ENCODE measurements around the gene ADO.

ADO gene
- 22.1 to 31.5 (median 23.8) reads per million in 3 donors for total RNA-seq

DNA sequence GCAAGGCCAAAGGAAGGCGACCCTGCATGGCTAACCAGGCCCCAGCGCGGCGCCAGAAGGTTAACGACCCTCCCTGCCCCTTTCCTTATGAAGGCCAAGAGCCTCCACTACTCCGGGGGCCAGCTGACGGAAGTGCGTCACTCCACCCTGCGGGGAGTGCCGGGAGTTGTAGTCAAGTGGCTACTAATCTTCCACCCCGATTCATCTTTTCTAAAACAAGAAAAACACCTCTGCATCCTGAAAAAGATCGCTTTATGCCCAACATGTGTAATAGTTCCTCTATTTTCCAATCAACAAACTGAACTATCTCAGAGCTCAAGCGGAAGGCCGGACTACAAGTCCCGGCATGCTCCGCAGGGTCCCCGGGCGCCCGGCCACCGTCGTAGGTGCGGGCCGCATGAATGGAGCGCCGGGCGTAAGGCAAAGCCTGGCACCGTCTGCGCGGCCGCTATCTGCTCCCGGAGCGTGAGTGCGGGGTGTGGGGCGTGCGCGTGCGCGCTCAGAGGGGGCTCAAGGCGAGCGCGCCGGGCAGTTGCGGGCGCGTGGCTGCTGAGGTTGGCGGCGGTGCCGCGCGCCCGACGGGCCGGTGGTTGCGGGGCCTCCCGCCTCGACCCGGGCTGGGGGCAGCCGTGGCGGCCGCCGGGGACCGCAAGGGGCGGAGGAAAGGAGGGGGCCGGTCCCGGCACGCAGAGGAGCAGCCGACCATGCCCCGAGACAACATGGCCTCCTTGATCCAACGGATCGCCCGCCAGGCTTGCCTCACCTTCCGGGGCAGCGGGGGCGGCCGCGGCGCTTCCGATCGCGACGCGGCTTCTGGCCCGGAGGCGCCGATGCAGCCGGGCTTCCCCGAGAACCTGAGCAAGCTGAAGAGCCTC, at the start of gene ADO:
ADO (plus strand) TSS at position 365 of the 875 bp plus-strand sequence; CDS start at position 705, 340 bp downstream.
- no peaks in the 10 kb centered on the region for H3K36me3 ChIP-seq (ENCODE audit: control insufficient read depth, insufficient read depth, low read length)
- no peaks in the 10 kb centered on the region for H3K27me3 ChIP-seq (replicated peaks; ENCODE audit: control insufficient read depth, insufficient read depth, low read length, poor library complexity, severe bottlenecking)
- no peaks in the 10 kb centered on the region for H3K9me3 ChIP-seq (ENCODE audit: control insufficient read depth, low read length)
- H3K27ac ChIP-seq (ENCODE audit: insufficient read depth, low read length, poor library complexity, severe bottlenecking), result peak within 1 kb of the TSS; percentile 94
- H3K4me3 ChIP-seq (ENCODE audit: insufficient read depth, low read depth, low read length, poor library complexity, severe bottlenecking), result peak within 1 kb of the TSS; percentile 88
- peaks cover 21% of the 10 kb centered on the region for H3K4me1 ChIP-seq (ENCODE audit: control insufficient read depth, insufficient read depth, low read length, poor library complexity, severe bottlenecking)
- peak; percentile 58 to 69 (median 69) for DNase-seq

DNA sequence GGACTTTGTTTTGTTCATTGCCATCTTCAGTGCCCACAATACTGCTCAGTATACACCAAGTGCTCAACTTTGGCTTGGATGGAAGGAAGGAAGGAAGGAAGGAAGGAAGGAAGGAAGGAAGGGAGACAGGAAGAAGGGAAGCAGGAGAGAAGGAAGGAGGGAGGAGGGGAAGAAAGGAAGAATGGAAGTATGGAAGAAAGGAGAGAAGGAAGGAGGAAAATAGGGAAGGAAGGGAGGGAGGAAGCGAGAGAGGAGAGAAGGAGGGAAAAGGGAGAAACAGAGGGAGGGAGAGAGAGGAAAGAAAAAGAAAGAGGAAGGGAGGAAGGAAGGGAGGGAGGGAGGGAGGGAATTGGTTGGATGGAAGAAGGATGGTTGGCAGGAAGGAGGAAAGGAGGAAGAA, 49.6 kb upstream of the ADO start:
- peaks cover 9% of the 10 kb centered on the region for H3K4me1 ChIP-seq (ENCODE audit: control insufficient read depth, insufficient read depth, low read length, poor library complexity, severe bottlenecking)
- no peak overlapping the region for H3K27ac ChIP-seq (ENCODE audit: insufficient read depth, low read length, poor library complexity, severe bottlenecking)
- DNase-seq, result no peak
- no peaks in the 10 kb centered on the region for H3K9me3 ChIP-seq (ENCODE audit: control insufficient read depth, low read length)
- no peaks in the 10 kb centered on the region for H3K27me3 ChIP-seq (replicated peaks; ENCODE audit: control insufficient read depth, insufficient read depth, low read length, poor library complexity, severe bottlenecking)
- H3K36me3 ChIP-seq (ENCODE audit: control insufficient read depth, insufficient read depth, low read length), result no peaks in the 10 kb centered on the region
- no peak overlapping the region for H3K4me3 ChIP-seq (ENCODE audit: insufficient read depth, low read depth, low read length, poor library complexity, severe bottlenecking)

GRCh38 chr10:62755662-62756653, 48.6 kb upstream of the ADO start:
- Histone ChIP-seq H3K36me3 (ENCODE audit: control insufficient read depth, insufficient read depth, low read length) (no peaks in the 10 kb centered on the region), H3K4me1 (ENCODE audit: control insufficient read depth, insufficient read depth, low read length, poor library complexity, severe bottlenecking) (peaks cover 9% of the 10 kb centered on the region), H3K9me3 (ENCODE audit: control insufficient read depth, low read length) (no peaks in the 10 kb centered on the region), H3K27ac (ENCODE audit: insufficient read depth, low read length, poor library complexity, severe bottlenecking) (no peak overlapping the region), H3K4me3 (ENCODE audit: insufficient read depth, low read depth, low read length, poor library complexity, severe bottlenecking) (no peak overlapping the region), H3K27me3 (replicated peaks; ENCODE audit: control insufficient read depth, insufficient read depth, low read length, poor library complexity, severe bottlenecking) (no peaks in the 10 kb centered on the region)
- DNase-seq, result no peak

DNA sequence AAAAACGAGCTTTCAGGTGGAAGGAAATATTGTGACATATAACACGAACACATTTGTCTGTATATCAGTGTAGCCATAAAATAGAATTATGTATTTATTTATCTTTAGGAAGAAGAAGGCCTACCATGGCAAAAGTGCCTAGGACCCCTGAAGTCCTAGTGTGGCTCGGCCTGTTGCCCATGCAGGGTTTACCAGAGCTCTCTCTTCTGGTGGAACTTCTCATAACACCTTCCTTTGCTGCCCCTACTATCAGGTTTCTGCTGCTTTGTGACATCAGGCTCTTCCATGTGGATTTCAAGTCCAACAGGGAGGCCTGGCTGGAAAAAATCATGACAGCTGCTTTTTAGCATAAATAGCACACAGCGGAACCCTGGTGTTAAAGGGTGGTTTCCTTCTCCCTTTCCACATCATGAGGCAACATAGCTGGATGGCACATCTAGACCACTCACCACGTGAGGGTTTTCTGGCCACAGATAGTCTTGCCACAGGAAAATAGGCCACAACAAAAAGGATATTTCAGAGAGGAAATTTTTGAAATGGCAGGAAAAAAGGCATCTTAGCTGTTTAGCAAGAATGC, 44.8 kb upstream of the ADO start:
- H3K36me3 ChIP-seq (ENCODE audit: control insufficient read depth, insufficient read depth, low read length), result no peaks in the 10 kb centered on the region
- H3K4me3 ChIP-seq (ENCODE audit: insufficient read depth, low read depth, low read length, poor library complexity, severe bottlenecking), result no peak overlapping the region
- no peak overlapping the region for H3K27ac ChIP-seq (ENCODE audit: insufficient read depth, low read length, poor library complexity, severe bottlenecking)
- H3K4me1 ChIP-seq (ENCODE audit: control insufficient read depth, insufficient read depth, low read length, poor library complexity, severe bottlenecking), result peaks cover 9% of the 10 kb centered on the region
- no peaks in the 10 kb centered on the region for H3K27me3 ChIP-seq (replicated peaks; ENCODE audit: control insufficient read depth, insufficient read depth, low read length, poor library complexity, severe bottlenecking)
- no peaks in the 10 kb centered on the region for H3K9me3 ChIP-seq (ENCODE audit: control insufficient read depth, low read length)
- DNase-seq, result no peak

- no peak overlapping the region for H3K27ac ChIP-seq (ENCODE audit: insufficient read depth, low read length, poor library complexity, severe bottlenecking)
- H3K36me3 ChIP-seq (ENCODE audit: control insufficient read depth, insufficient read depth, low read length), result no peaks in the 10 kb centered on the region
- H3K4me1 ChIP-seq (ENCODE audit: control insufficient read depth, insufficient read depth, low read length, poor library complexity, severe bottlenecking), result peaks cover 7% of the 10 kb centered on the region
- H3K4me3 ChIP-seq (ENCODE audit: insufficient read depth, low read depth, low read length, poor library complexity, severe bottlenecking), result no peak overlapping the region
- DNase-seq, result no peak
- no peaks in the 10 kb centered on the region for H3K27me3 ChIP-seq (replicated peaks; ENCODE audit: control insufficient read depth, insufficient read depth, low read length, poor library complexity, severe bottlenecking)
- no peaks in the 10 kb centered on the region for H3K9me3 ChIP-seq (ENCODE audit: control insufficient read depth, low read length)
These were observed 44.1 kb upstream of the ADO start for GRCh38 chr10:62760401-62760800.

DNA sequence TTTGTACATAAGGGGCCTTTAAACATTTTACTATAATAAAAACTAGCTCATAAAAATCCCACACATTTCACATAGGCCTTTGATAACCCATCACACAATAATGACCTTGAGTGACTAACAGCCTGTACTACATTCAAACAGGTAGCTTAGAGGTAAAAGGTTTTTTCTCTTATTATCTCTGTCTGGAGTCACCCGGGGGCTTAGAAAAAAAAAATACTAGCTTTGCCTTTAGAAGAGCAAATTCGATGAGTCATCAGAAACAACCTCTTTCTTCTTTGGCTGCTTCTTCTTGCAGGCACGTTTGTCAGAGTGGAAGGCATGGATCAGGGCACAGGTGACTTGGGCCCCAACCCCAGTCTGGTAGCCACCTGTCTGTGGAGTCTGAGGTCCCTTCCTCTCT, 43.4 kb upstream of the ADO start:
- Histone ChIP-seq H3K27me3 (replicated peaks; ENCODE audit: control insufficient read depth, insufficient read depth, low read length, poor library complexity, severe bottlenecking) (no peaks in the 10 kb centered on the region), H3K36me3 (ENCODE audit: control insufficient read depth, insufficient read depth, low read length) (no peaks in the 10 kb centered on the region), H3K4me1 (ENCODE audit: control insufficient read depth, insufficient read depth, low read length, poor library complexity, severe bottlenecking) (peaks cover 7% of the 10 kb centered on the region), H3K27ac (ENCODE audit: insufficient read depth, low read length, poor library complexity, severe bottlenecking) (no peak overlapping the region), H3K4me3 (ENCODE audit: insufficient read depth, low read depth, low read length, poor library complexity, severe bottlenecking) (no peak overlapping the region), H3K9me3 (ENCODE audit: control insufficient read depth, low read length) (no peaks in the 10 kb centered on the region)
- no peak for DNase-seq

- Histone ChIP-seq H3K4me1 (ENCODE audit: control insufficient read depth, insufficient read depth, low read length, poor library complexity, severe bottlenecking) (peaks cover 2% of the 10 kb centered on the region), H3K27me3 (replicated peaks; ENCODE audit: control insufficient read depth, insufficient read depth, low read length, poor library complexity, severe bottlenecking) (no peaks in the 10 kb centered on the region), H3K9me3 (ENCODE audit: control insufficient read depth, low read length) (no peaks in the 10 kb centered on the region), H3K27ac (ENCODE audit: insufficient read depth, low read length, poor library complexity, severe bottlenecking) (no peak overlapping the region), H3K36me3 (ENCODE audit: control insufficient read depth, insufficient read depth, low read length) (no peaks in the 10 kb centered on the region), H3K4me3 (ENCODE audit: insufficient read depth, low read depth, low read length, poor library complexity, severe bottlenecking) (no peak overlapping the region)
- DNase-seq, result no peak
These were observed 41.4 kb upstream of the ADO start for GRCh38 chr10:62763155-62763554.

GRCh38 chr10:62764011-62764410, 40.5 kb upstream of the ADO start:
- Histone ChIP-seq H3K9me3 (ENCODE audit: control insufficient read depth, low read length) (no peaks in the 10 kb centered on the region), H3K4me1 (ENCODE audit: control insufficient read depth, insufficient read depth, low read length, poor library complexity, severe bottlenecking) (peaks cover 2% of the 10 kb centered on the region), H3K27me3 (replicated peaks; ENCODE audit: control insufficient read depth, insufficient read depth, low read length, poor library complexity, severe bottlenecking) (no peaks in the 10 kb centered on the region), H3K4me3 (ENCODE audit: insufficient read depth, low read depth, low read length, poor library complexity, severe bottlenecking) (no peak overlapping the region), H3K27ac (ENCODE audit: insufficient read depth, low read length, poor library complexity, severe bottlenecking) (no peak overlapping the region), H3K36me3 (ENCODE audit: control insufficient read depth, insufficient read depth, low read length) (no peaks in the 10 kb centered on the region)
- no peak for DNase-seq

DNA sequence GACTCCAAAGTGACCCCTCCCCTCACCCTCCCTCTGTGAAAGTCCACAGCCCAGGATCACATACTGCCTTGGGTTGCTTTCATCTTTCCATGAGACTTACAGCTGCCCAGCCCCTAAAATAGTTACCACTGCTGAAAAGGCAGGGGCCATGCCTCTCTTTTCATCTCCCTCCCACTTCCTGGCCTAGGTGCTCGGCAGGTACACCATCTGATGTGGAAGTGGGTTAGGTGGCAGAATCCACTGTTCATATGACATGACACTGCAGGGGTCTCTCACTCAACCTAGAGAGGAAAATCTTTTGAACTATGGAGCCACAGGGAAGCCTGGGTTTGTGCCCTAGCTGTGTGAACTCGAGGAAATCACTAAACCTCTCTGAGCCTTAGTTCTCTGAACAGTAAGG, 38.8 kb upstream of the ADO start:
- H3K36me3 ChIP-seq (ENCODE audit: control insufficient read depth, insufficient read depth, low read length), result no peaks in the 10 kb centered on the region
- H3K9me3 ChIP-seq (ENCODE audit: control insufficient read depth, low read length), result no peaks in the 10 kb centered on the region
- no peaks in the 10 kb centered on the region for H3K27me3 ChIP-seq (replicated peaks; ENCODE audit: control insufficient read depth, insufficient read depth, low read length, poor library complexity, severe bottlenecking)

More for the DNA sequence above, 38.8 kb upstream of the ADO start:
- Histone ChIP-seq H3K4me1 (ENCODE audit: control insufficient read depth, insufficient read depth, low read length, poor library complexity, severe bottlenecking) (peaks cover 2% of the 10 kb centered on the region), H3K27ac (ENCODE audit: insufficient read depth, low read length, poor library complexity, severe bottlenecking) (no peak overlapping the region), H3K4me3 (ENCODE audit: insufficient read depth, low read depth, low read length, poor library complexity, severe bottlenecking) (no peak overlapping the region)
- DNase-seq, result no peak

Measured in effector memory CD4-positive, alpha-beta T cell (primary cell).